ENCODE results near the gene CALML5.

The CALML5 gene

DNA sequence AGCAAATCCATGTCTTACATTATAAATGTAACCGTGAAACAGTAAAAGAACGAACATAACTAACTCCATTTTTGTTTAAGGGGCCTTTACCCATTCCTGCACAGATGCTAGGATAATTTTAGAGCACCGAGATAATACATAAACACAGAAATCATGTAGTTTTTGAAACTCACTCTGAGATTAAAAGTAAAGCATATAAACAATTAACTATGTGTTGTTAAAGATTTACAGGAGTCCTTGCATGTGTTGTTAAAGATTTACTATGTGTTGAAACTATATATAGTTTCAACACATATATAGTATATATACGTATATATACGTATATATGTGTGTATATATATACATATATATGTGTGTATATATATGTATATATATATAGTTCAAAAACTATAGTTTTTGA, 18.2 kb upstream of the CALML5 start:
- H3K4me3 ChIP-seq (ENCODE audit: low read depth, low read length), result no peak overlapping the region

DNA sequence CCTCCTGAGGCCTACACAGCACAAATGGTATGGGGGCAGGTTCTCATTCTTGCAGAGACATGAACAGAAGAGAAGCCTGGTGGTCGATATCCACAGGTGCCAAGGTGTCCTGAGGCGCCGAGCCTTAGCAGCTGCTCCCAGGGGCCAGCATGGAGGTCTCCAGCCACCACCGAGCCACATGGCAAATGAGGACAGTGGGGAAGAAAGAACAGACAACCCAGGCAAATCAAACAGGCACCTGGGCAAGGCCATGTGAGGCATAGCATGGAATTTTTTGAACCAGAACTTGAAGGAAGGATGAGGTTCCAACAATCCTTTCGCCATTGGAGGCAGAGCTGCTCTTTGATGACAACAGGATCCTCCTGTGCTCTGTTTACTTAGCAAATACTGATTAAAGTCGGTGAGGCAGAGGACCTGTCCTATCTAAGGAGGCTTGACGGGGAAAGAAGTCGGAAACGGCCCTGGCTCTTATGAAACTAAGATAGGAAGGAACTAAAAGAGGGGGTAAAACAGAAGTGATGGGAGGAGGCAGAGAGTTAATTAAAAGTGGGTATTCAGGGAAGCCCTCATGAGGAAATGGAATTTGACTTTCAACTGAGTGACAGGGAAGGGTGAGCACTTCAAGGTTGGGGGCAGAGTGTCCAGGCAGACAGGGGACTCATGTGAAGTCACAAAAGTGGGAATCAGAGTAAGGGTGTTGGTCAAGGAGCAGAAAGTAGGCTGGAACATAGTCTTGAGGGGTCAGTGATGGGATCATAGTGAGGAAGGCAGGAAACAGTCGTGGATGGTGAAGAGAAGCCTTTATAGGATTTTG, 16.8 kb upstream of the CALML5 start:
- H3K4me3 ChIP-seq (ENCODE audit: low read depth, low read length), result no peak overlapping the region

DNA sequence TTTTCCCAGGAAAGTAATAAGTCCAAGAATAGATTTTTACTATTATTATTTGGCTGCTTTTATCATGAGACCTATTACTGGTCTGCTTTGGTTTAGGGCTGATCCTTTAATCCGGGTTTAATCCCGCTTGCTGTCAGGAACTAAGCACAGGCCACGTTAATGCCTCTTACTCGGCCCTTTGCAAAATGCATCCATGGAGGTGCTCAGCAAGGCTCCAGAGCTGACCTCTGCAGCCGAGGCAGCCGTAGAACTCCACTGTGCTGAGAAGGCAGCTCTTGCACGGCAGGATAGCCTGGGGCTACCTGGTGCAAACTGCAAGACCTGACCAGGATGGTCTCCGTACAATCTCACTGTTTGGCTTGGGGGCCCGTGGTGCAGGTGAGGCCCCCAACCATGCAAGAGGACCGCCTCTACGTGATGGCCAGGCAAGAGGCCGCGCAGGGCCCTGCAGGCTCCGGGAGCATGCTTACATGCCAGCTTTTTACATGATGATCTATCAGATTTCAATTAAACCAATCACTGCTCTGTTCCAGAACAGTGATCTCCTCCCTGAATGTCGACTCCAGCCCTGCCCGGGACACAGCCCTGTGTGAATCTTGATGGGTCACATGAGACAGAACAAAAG, 15.0 kb upstream of the CALML5 start:
- no peak overlapping the region for H3K4me3 ChIP-seq (ENCODE audit: low read depth, low read length)

DNA sequence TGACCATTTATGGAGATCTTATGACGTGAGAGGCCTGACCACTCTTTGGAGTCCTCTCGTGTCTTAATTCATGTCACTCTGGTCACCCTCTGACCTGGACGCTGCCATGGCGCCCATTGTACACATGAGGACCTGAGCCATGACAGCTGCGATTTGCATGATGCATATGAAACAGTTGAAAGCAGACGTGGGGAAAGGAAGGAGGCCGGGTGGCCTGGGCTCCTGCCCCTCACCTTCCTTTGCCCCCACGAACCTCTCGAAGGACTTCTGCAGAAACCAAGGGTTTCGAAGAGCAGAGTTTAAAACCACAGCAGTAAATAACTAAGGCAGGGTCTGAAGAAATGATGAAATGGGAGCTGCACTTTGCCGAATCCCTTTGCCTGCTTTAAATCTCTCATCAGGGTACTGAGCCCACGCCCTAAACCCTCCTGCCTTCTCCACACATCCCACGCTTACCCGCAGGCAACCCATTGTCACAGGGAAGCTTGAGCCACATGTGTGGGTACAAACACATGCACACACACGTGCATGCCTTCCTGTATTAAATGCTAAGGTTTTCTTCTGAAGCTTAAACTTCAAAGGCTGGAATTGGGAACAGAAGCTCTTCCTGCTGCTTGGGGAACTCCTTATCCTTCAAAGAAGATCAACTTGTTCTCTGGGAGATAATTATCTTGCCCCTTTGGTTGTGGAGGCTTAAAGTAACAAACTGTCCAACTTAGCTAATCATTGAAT, 13.7 kb upstream of the CALML5 start:
- no peak overlapping the region for H3K4me3 ChIP-seq (ENCODE audit: low read depth, low read length)

DNA sequence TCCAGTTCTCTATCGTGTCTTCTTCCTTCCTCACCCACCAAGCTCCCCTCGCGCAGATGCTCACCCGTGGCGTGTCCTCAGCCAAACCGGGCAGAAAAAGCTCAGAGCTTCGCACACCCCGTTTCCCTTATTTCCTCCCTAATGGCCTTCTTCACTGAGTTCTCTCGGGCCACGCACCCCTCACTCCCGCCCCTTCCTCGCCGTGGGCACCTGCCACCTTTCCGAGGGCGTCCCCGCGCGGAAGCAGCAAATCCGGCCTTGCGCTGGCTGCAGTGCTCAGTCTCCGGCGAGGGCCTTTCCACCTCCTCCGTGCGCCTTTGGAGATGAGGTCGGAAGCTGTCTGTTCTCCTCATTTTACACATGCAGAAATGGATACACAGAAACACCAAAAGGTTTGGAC, 13.0 kb upstream of the CALML5 start:
- no peak overlapping the region for H3K4me3 ChIP-seq (ENCODE audit: low read depth, low read length)

DNA sequence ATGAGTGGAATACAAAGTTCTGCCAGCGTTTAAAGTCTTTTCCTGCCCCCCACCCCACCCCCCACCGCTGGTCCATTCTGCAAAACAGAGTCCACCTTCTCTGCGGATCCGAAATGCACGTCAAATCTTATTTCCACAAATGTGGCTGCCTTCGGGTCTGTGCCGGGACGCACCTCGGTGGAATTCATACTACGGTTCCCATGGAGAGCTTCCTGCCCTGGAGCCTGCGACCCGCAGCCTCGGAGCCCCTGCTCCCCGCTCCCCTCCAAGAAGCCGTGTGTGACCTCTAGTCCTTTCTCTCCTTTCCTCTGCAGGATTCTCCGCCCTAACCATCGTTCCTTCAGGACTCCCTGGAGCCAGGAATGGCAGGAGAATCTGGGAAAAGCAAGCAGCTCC, 12.5 kb upstream of the CALML5 start:
- H3K4me3 ChIP-seq (ENCODE audit: low read depth, low read length), result no peak overlapping the region

DNA sequence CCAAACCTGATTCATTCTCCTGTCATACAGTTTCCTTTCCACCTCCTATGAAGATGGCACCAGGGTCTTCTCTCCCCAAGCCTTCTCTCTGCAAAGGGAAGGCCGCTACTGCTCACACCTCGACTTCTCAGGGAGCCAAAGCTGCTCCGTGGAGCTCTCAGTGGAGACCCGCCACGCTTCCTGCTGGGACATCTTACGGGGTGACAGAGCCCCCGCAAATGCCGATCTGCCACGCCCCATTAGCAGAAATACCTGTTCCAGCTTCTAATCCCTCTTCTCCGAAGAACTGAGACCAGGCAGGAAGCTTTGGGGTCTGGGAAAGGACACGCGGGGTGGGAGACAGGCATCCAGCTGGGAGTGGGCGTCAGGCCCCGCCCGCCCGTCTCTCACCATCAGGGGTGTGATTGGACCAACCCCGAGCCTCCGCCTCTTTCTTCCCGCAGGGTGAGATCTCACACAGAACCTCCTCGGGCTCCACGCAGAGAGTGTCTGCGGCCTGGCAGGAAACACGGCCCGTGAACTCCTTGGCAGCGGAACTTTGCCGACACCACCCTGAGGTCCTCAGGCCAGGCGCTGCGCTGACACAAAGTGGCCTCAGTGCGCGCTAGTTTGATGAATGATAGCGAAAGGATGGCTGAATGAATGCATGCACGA, 12.0 kb upstream of the CALML5 start:
- no peak overlapping the region for H3K4me3 ChIP-seq (ENCODE audit: low read depth, low read length)

DNA sequence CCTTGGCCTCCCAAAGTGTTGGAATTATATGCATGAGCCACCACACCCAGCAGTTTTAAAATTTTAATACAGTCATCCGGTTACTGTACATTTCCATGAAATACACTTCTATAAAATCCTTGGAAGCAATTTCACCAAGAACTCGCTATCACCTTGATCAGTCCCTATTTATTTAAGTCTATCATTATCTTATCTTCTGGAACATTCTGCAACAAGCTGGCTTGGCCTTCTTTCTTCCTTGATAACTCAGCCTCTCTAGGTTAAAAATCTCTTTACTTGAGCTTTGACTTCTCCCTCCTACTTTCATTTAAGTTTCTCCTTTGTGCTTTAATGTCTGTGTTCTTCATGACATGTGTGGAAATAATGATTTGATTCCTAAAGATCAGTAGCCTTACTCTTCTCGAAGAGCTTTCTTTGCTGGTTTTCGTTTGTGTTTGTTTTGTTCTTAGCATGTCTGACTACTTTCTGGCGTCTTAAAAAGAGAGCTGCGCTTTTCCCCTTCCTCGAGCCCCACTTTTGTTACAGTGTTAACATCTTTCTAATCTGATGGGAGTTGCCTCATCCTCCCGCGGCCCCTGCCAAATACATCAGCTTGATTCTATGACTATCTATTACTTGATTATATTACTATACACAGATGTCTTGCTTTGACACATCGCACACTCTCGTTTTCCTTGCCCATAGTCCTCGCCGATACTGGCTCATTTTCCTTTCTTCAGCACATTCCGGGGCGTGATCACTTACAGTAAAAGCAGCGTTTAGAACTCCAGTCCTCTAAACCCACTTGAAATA, 11.1 kb upstream of the CALML5 start:
- H3K4me3 ChIP-seq (ENCODE audit: low read depth, low read length), result no peak overlapping the region

DNA sequence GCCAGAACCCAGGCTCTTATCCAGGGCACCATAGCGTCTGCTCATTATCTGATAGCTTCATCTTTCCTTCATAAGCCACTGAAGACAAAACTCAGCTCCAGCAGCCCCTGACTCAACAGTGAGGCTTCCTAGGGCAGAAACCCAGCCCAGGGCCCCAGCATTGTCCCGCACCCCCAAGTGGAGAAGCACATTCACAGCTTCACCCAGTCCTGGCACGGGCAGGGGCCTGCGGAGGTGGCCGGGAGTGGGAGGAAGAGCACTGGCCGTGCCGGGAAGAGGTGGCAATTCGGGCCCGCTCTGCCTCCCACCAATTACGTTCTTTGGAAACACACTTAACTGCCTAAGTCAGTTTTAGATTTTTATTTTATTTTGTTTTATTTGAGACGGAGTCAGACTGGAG, 10.3 kb upstream of the CALML5 start:
- no peak overlapping the region for H3K4me3 ChIP-seq (ENCODE audit: low read depth, low read length)

DNA sequence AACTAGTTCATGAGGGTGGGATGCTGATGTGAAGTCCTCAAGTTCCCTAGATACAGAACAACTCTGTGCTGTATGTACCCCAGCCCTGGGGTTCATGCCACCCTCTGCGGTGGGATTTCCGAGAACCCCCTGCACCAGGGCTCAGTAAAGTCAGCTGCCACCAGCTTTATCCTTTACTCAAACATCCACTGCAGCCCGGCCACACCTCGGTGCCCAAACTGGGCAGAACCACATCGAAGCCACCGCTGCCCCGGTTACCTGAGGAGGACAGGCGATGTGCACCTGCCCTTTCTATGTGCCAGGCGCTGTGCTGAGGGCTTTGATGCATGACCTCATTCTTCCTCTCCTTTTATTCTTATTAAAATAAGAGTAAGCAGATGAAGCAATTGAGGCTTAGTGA, 9.9 kb upstream of the CALML5 start:
- no peak overlapping the region for H3K4me3 ChIP-seq (ENCODE audit: low read depth, low read length)

DNA sequence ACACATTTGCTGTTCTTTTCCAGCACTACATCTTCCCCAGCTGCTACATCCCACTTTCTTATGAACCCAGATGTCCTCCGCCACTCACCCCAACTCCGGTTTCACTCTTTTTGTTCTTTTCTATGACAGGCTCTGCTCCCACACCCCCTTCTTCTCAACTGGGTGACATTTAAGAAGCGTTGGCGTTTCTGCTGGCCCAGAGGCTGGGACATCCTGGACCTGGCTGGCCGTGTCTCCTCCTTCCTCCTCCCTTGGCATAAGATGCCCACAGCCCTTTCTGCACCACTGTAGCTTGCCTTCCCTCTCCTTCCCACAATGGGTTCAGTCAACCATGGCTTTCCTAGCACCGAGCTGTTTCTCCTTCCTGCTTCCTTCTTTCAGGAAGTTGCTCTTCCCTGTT, 9.4 kb upstream of the CALML5 start:
- no peak overlapping the region for H3K4me3 ChIP-seq (ENCODE audit: low read depth, low read length)

DNA sequence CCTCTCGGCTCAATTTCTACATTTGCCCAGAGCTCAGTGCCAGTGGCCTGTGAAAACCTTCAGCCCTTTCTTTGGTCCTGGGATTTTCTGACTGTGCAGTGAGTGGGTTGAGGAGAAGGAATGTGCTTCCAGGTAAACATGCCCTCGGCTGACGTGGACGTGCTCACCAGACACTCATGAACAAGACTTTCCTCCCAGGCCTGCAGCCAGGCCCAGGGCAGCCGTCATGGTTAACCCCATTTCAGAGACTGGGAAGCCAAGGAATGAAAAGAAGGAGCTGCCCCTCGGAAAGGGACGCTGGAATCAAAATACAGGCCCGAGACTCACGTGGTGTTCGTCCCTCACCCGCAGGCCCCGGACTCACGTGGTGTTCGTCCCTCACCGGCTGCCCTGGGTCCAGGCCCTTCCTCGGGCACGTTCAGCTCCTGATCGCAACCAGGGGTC, 8.8 kb upstream of the CALML5 start:
- H3K4me3 ChIP-seq (ENCODE audit: low read depth, low read length), result no peak overlapping the region

DNA sequence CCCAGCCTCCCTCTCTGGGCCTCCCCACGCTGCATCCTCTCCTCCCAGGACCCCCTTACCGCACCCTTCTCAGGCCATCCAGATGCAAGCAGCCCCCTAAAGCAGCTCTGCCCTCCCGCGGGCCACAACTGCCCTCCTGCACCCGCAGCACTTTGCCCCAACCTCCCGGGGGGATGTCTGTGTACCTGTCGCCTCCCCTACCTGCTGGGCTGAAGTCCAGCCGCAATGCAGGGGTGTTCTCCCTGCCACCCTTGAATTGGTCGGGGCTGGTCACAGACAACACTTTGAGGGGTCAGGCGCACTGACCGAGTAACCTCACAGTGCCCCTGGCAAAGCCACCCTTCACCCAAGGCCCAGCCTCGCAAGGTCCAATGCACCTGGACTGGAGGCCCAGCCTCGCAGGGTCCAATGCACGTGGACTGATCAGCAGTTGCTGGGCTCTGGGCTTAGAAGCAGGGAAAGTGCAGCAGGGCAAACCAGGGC, 8.3 kb upstream of the CALML5 start:
- no peak overlapping the region for H3K4me3 ChIP-seq (ENCODE audit: low read depth, low read length)

DNA sequence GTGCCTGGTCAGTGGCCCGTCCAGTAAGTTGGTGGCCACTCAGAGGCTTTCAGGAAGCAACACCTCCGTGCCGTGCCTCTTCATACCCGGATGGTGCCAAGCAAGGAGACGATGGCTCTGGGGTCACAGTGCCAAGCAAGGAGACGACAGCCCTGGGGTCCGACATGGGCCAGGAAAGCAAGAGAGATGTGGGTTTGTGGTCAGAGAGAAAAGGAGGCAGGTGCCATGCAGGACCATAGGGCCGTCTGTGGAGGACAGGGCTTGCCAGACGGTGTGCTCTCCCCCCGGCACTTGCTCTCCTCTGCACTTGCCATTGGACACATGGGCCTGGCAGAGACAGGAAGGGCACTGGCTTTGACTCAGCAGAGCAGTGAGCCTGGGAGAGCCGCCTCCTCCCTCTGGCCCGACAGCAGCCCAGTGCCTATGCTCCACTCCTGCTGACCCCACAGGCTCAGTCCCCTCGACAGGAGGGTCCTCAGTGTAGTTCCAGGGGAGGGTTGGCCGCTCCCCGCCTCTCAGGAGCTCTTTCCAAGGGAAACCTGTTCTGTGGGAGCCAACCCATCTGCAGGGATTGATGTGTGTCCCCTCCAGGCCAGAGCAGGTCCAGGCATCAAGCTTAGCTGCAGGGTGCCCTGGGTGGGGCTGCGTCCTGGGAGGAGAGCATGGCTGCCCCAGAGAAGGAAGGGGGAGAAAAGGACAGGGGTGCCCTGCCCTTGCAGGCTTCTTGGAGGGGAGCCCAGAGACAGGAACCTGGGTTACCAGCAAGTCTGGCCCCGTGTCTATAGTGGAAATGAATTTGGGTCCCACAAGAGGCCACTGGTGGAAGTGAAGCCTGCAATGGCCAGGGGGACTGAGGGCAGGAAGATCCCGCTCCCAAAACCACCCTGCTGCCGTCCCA, 7.6 kb upstream of the CALML5 start:
- no peak overlapping the region for H3K4me3 ChIP-seq (ENCODE audit: low read depth, low read length)

DNA sequence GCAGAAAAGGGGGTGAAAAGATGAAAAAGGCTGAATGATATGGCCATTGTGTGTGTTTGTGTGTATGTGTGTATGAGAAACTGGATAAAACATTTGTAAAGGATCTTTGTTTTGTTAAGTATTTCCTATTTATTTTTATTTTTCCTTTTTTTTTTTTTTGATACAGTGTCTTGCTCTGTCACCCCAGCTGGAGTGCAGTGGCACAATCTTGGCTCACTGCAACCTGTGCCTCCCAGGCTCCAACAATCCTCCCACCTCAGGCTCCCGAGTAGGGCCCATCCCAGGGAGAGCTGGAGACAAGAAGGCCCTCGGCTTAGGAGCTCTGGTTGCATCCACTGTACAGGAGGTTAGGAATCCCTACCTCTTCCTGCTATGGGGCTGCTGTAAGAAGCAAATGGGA, 6.9 kb upstream of the CALML5 start:
- H3K4me3 ChIP-seq (ENCODE audit: low read depth, low read length), result no peak overlapping the region

DNA sequence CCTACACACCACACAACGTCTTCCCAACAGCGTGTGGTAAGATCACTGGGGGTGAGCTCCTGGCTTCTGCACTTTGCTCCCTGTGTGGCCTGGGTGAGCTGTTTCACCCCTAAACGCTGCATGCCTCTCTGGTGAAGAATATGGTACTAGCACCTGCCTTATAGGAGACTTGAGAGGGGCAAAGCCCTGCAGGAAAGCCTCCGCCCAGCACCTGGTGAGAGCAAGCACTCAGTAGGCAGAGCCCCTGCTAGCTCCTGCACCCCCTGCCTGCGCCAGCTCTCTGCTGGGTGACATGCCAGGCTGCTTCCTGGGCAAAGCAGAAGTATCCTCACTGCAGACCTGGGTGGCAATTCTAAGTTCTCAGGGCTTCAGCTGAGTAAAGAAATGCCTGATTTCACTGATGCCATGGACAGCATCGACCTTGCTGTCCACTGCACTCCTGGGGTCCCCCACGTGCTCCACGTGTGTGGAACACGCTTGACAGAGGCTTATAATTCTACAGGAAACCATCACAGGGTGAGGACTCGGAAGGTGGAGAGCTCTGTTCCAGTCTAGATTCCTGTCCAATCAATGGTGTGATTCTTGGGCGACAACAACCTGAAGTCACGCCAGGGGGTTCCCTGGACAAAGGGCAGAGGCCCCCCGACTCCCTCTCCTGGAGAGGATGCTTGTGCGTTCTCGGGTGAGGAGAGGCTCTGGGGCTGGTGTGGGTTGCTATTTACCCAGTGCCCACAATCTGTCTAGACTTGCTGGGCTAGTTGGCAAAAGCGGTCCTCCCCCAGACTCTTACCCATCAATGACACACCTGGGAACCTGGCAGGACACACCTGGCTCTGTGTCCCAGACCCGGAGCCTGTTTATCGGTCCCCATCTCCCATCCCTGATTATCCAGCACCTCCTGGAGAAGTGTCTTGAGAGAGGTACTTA, 5.0 kb upstream of the CALML5 start:
- no peak overlapping the region for H3K4me3 ChIP-seq (ENCODE audit: low read depth, low read length)

DNA sequence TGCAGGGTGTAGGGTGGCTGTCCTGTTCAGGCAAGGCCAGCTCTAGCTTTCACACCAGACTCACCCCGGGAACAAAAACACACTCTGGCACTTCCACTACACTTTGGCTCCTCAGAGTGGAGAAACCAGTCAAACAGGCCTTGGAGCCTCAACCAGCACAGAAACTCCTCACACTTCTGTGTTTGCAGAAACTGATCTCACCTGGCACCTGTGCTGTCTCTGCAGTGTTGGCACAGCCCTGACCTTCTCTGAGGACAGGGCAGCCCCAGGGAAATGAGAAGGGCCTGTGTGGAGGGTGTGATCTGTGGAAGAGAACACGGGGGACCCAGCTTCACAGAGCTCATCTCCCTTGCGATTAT, 4.1 kb upstream of the CALML5 start:
- H3K4me3 ChIP-seq (ENCODE audit: low read depth, low read length), result no peak overlapping the region
